OCI-LY7 (cell line): ENCODE data around the gene NSUN7. TPM values are rescaled to one million over a fixed set of nuclear protein-coding genes. Genes with fewer than 3 reads are reported as not detected.

Source experiments
- BruUV-seq: library from RNA; stranded (reverse); fragments of 400-500 nt; replicated peaks from 2 replicates; lab custom pipeline; 2021; lab: Mats Ljungman, UMichigan
- CTCF ChIA-PET: fragments of 300-600 bp; sonication (Branson Sonifier 250); formaldehyde crosslinking; loops from one replicate; lab custom pipeline; 2022; ENCODE audit warnings: antibody characterized with exemption; ENCODE audit not compliant: unreplicated experiment; lab: Charles Lee
- POLR2A ChIA-PET: fragments of 300-600 bp; sonication (Branson Sonifier 250); formaldehyde crosslinking; loops from one replicate; lab custom pipeline; 2022; ENCODE audit warnings: antibody characterized with exemption; lab: Charles Lee
- DNase-seq: peaks from one replicate; pipeline ENCODE4 v3.0.0-alpha.2; 2015; ENCODE audit warnings: low spot score
- H2AFZ ChIP-seq: fragments of 200-600 bp; sonication (generic), shearing (Covaris generic); 2 replicates; pipeline ENCODE4 v1.6.1; 2014; ENCODE audit warnings: mild to moderate bottlenecking, antibody characterized with exemption, low read length, moderate library complexity
- H3K27ac ChIP-seq: fragments of 200-600 bp; sonication (generic); 2 replicates; pipeline ENCODE4 v1.5.1; 2014; ENCODE audit warnings: mixed run types, low read depth, mild to moderate bottlenecking, moderate library complexity, low read length, inconsistent platforms; ENCODE audit not compliant: poor library complexity, severe bottlenecking
- H3K36me3 ChIP-seq: fragments of 200-600 bp; sonication (generic); 2 replicates; pipeline ENCODE4 v1.6.1; 2014; ENCODE audit warnings: mild to moderate bottlenecking, antibody characterized with exemption, low read length, moderate library complexity, mixed read lengths; ENCODE audit not compliant: insufficient read depth
- H3K4me1 ChIP-seq: fragments of 200-600 bp; sonication (generic); 2 replicates; pipeline ENCODE4 v1.5.1; 2014; ENCODE audit warnings: mild to moderate bottlenecking, low read length; ENCODE audit not compliant: insufficient read depth, poor library complexity, severe bottlenecking
- H3K4me2 ChIP-seq: fragments of 200-600 bp; sonication (generic); 2 replicates; pipeline ENCODE4 v1.6.1; 2014; ENCODE audit warnings: mild to moderate bottlenecking, low read length
- H3K4me3 ChIP-seq: fragments of 200-600 bp; sonication (generic); 2 replicates; pipeline ENCODE4 v1.5.1; 2014; ENCODE audit warnings: mild to moderate bottlenecking, low read depth, low read length; ENCODE audit not compliant: poor library complexity, severe bottlenecking
- H3K79me2 ChIP-seq: fragments of 200-600 bp; sonication (generic); 2 replicates; pipeline ENCODE4 v1.6.1; 2016; ENCODE audit warnings: low read depth, mild to moderate bottlenecking, low read length, moderate library complexity, mixed read lengths; ENCODE audit not compliant: insufficient read depth
- H3K9me2 ChIP-seq: fragments of 200-600 bp; sonication (generic); 2 replicates; pipeline ENCODE4 v1.6.1; 2016; ENCODE audit warnings: mild to moderate bottlenecking, low read length, mixed read lengths; ENCODE audit not compliant: insufficient read depth
- H3K9me3 ChIP-seq: fragments of 200-600 bp; sonication (generic); 2 replicates; pipeline ENCODE4 v1.6.1; 2014; ENCODE audit warnings: mild to moderate bottlenecking, mixed run types, low read length, mixed read lengths
- H4K20me1 ChIP-seq: fragments of 200-600 bp; sonication (generic); 2 replicates; pipeline ENCODE4 v1.6.1; 2014; ENCODE audit warnings: mild to moderate bottlenecking, antibody characterized with exemption, low read length, moderate library complexity, mixed read lengths; ENCODE audit not compliant: insufficient read depth
- CTCF ChIP-seq: fragments of 200-600 bp; sonication (generic); conservative IDR thresholded peaks from 2 replicates; pipeline ENCODE4 v1.5.1; 2014; ENCODE audit warnings: mild to moderate bottlenecking, antibody characterized with exemption, low read length, moderate library complexity, mixed read lengths
- EZH2phosphoT487 ChIP-seq: fragments of 200-600 bp; sonication (generic); IDR thresholded peaks from 2 replicates; pipeline ENCODE4 v1.6.1; 2018; ENCODE audit warnings: low read depth, borderline replicate concordance, mild to moderate bottlenecking, mixed run types, antibody characterized with exemption, low read length, moderate library complexity, mixed read lengths
- intact Hi-C: fragments of 100-400 bp; cut with micrococcal nuclease; formaldehyde crosslinking; loops from one replicate; pipeline ENCODE4 v1.10.0; 2022; ENCODE audit not compliant: unreplicated experiment
- total RNA-seq, 2 experiments: library from RNA; depleted of rRNA in 1 of 2; stranded (reverse); fragments of >200 nt in 1 of 2; shearing (Covaris generic) in 1 of 2; gene quantifications; 2 replicates each; pipeline ENCODE4 v1.2.3, GENCODE V29; 2014 to 2022

The NSUN7 gene
- total RNA-seq, 2 experiments from 2014 or later: 0.13 TPM; not detected in 1

GRCh38 chr4:40833212-40833611, 83.5 kb downstream of the NSUN7 start:
- ChIA-PET CTCF (no interaction called here), POLR2A (no interaction called here)
- no peak for DNase-seq
- Histone ChIP-seq H3K79me2 (no peaks in the 10 kb centered on the region), H3K4me1 (no peaks in the 10 kb centered on the region), H3K27ac (no peak overlapping the region), H3K4me2 (no peak overlapping the region), H4K20me1 (no peaks in the 10 kb centered on the region), H2AFZ (no peak overlapping the region), H3K9me3 (no peaks in the 10 kb centered on the region), H3K36me3 (peaks cover 15% of the 10 kb centered on the region), H3K9me2 (no peaks in the 10 kb centered on the region), H3K4me3 (no peak overlapping the region)
- TF ChIP-seq CTCF: no peak
- no TSS peak for BruUV-seq
- intact Hi-C loops: no loop called here

- no peaks in the 10 kb centered on the region for H4K20me1 ChIP-seq
- intact Hi-C loops: no loop called here
- CTCF ChIA-PET: no interaction called here
Observed at GRCh38 chr4:40837094-40837870, 87.5 kb downstream of the NSUN7 start.

More at GRCh38 chr4:40837094-40837870, 87.5 kb downstream of the NSUN7 start:
- H3K36me3 ChIP-seq: no peaks in the 10 kb centered on the region
- H2AFZ ChIP-seq: no peak overlapping the region
- POLR2A ChIA-PET: no interaction called here
- H3K79me2 ChIP-seq: no peaks in the 10 kb centered on the region
- DNase-seq: no peak
- H3K4me1 ChIP-seq: peaks cover 12% of the 10 kb centered on the region
- no peak overlapping the region for H3K4me3 ChIP-seq
- BruUV-seq: no TSS peak
- H3K4me2 ChIP-seq: no peak overlapping the region
- no peaks in the 10 kb centered on the region for H3K9me2 ChIP-seq
- H3K27ac ChIP-seq: no peak overlapping the region
- no peaks in the 10 kb centered on the region for H3K9me3 ChIP-seq
- TF ChIP-seq CTCF (no peak), EZH2phosphoT487 (no peak)
